NCI-H1694 treated with DMSO at 0.1 percent for 48 hours (cell line): ENCODE results near the gene TAF4.
"Not testable (repeated sequence)": the region's sequence is repeated elsewhere in the genome, so short reads cannot be mapped to it uniquely, and the experiment has no call there.

Experiments used
- DNase-seq: peaks from one replicate; lab custom pipeline; 2025; lab: John Stamatoyannopoulos, UW

The TAF4 gene

DNA sequence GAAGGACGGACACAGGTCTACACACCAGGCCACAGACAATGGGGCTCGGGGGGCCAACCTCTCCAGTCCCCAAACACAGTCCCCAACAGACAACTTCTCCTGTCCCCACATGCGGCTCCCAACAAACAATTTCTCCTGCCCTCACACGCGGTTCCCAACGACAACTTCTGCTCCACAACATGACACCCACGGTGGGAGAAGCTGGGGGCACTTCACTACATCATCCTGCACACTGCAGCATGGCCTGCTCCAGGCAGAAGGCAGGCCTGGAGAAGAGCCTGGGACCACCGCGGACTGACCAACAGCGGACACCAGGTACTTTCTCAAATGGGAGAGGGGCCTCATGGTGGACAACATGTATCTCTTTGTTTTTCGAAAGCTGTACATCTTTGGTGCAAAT, 6.7 kb downstream of the TAF4 start:
- no peak for DNase-seq

DNA sequence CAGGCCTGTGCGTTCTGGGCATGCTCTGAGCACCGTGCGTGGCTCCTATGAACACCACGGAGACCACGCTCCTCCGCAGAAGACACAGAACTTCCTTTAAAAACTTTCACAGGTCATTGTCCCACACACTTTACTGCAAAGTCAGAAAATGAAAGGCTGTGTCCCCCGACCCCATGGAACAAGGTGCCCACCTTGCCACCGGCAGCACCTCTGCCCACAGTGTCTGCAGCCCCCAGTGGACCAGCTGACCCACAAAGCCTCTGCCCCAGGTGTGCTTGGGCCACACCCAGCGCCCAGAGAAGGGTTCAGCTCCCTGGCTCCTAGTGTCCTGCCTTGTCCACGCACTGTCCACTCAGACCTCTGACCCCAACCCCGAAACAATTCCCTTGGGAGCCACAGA, 8.7 kb downstream of the TAF4 start:
- no peak for DNase-seq

DNA sequence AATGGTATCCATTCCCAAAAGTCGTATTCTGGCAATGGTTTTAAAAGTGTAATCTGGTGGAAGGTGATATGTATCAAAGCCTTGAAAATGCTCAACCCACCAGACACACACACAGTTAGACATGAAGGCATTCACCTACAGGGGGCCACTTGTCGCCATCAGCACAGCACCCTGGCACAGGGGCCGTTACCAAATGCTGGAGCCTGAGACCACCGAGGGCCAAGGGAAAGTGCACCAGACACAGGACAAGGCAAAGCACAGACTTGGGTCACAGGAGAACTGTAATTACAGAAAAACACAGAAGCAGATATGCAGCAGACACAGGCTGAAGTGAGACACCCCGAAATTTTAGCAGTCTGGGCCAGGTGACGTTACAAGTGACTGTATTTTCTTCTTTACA, 9.3 kb downstream of the TAF4 start:
- DNase-seq = no peak

GRCh38 chr20:62055862-62056115, 9.9 kb downstream of the TAF4 start:
- DNase-seq = not testable (repeated sequence)

GRCh38 chr20:62055106-62055861, 10.4 kb downstream of the TAF4 start:
- no peak for DNase-seq

GRCh38 chr20:62054451-62054953, 11.2 kb downstream of the TAF4 start:
- DNase-seq = no peak

GRCh38 chr20:62053465-62054196, 12.1 kb downstream of the TAF4 start:
- DNase-seq = no peak

- no peak for DNase-seq
Measured at GRCh38 chr20:62052842-62053464, 12.7 kb downstream of the TAF4 start.

DNA sequence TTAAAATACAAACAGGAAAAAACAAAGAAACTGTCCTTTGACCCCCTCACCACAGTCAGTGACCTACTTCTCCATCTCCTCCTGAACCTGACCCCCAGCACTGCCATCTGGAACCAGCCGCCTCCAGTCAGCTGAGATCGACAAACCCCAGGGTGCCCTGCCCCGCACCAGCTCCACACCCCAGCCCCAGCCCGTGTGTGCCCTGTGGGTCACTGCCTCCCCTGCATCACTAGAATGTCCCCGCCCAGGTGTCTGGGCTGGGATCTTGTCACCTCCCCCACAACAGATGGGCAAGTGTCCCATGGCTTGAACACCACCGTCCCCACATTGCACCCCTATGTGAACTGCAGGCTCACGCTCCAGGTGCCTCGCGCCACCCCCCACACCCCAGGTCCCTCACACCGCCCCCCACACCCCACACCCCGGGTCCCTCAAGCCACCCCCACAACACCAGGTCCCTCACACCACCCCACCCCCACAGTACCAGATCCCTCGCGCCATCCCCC, 13.3 kb downstream of the TAF4 start:
- no peak for DNase-seq

- no peak for DNase-seq
Measured at GRCh38 chr20:62051546-62052255, 14.0 kb downstream of the TAF4 start.

DNA sequence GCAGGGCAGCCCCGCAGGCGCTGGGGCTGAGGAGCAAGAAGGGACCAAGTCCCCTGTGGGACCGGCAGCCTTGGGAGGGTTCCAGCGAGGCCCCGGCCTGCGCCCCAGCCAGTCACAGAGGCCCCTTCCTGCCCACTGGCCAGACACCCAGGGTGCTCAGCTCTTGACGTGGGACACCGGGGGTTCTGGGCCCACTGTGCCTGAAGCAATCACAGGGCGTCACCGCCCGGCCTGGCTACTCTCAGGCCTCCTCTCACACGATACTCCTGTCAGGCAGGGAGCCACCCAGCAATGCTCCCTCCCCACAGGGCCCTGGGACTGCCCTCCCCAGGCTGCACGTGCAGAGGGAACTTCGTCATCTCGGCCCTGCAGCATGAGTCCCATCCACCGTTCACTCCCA, 14.5 kb downstream of the TAF4 start:
- DNase-seq = no peak

DNA sequence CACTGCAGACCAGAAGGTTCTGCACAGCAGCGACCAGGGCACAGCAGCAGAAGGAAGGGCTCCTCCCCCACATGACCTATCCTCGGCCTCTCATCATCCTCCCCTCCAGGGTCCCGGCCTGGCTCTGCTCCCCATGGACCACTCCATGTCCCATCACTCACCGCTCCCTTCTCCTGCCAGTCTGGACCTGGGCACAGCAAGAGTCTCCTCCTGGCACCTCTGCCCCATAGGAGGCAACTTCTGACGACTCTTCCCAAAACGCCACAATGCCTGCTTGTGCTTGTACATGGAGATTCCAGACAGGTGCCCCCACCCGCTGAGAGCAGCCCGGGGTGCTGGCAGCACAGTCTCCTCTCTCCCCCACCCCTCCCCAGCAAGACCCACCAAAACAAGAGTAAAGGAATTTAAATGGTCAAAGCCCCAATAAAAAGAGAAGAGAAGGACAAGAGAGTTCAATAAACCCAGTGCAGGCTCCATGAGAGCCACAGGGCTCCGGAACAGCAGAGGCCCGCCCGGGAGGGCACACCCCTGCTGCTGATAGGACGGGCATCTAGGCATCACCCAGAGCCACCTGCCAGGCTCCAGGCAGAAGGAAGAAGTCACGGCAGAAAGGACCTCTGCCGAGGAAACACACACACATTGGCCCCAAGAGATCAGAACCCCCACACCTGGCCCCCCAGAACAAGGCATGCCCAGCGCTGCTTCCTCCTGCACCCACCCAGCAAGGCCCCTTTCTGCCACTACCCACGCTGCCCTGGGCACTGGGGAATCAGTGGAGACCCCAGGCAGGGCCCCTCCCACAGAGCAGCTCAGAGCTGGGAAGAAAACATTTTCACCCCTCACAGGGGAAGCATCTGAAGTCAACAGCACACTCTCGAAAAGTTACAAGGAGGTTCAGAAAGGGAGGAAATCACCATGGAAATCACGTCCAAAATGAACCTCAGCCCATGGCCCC, 15.2 kb downstream of the TAF4 start:
- no peak for DNase-seq

GRCh38 chr20:62049342-62050165, 16.1 kb downstream of the TAF4 start:
- DNase-seq = no peak

DNA sequence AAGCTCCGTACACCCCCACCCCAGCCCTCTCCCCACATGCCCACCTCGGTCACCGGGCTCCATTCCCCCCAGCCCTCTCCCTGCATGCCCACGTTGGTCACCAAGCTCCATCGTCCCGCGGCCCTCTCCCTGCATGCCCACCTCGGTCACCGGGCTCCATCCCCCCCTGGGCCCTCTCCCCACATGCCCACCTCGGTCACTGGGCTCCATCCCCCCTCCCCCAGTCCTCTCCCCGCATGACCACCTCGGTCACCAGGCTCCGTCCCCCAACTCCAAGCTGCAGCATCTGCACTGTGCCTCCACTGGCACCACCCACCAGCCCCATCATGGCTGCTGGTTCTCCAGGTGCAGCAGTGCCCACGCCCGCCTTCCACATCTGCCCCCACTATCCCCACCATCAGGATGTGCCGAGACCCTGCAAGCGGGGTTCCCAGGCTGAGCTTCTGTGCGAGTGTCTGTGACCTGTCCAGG, 16.8 kb downstream of the TAF4 start:
- DNase-seq = no peak

- DNase-seq = no peak
Measured at GRCh38 chr20:62048346-62048761, 17.3 kb downstream of the TAF4 start.

DNA sequence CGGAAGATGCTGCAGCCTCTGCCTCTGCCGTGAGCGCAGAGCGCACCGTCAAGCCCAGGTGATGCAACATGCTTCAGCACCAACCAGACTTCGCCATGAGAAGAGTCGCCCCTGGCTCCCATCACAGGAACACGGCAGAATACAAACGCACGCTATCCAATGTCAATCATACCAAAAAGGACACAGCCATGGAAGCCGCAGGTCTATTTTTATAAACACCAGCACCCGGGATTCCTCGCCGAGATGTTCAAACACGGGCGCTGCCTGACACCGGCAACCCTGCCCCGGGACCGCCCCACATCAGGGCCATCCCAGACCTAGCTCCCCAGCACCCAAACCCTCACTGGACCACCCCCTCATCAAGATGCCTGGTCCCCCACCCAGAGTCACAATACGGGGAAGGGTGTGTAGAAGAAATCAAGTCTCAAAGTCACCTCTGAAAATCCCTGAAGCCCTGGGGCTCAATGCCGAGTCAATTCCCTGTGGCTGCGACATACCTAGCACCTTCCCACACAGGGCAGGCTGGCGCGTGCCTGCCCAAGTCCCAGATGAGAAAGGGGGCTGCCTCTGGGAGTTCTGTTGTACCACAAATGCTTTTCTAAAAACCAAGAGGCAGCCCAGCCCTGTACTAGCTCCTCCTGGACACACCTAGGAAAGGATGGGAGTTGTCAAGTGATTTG, 17.9 kb downstream of the TAF4 start:
- DNase-seq = no peak

GRCh38 chr20:62046431-62046830, 19.2 kb downstream of the TAF4 start:
- DNase-seq = no peak

DNA sequence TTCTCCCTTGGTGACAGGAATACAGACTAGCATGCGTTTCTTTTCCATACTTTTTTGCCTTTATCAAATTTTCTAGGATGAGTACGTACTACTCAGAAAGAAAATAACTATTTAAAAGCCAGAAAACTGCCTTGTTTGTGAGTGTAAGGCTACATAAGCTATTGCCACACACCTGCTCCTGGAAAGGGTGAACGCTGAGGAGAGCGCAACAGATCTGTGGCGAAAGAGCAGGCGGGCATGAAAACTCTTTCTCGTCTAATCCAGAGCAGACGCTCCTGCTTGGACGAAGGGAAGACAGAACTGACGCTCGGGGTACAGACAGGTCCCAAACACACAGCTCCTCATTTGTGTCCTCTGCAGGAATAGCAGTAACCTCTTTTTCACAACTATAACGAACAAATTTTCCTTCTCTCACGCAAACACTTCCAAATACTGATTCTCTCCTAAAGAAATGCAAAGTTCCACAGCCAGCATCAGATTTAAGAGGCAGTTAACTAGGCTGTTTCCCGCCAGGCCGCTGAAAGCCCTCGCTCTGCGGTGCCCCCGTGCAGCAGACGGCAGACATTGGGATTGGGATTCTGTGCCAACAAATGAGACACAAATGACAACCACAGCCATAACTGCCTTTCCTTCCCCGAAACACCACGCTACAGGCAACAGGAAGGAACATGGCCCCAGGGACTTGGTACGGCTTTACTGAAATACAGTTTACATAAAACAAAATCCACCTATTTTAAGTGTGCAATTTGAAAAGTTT, 20.0 kb downstream of the TAF4 start:
- no peak for DNase-seq

GRCh38 chr20:62045118-62045517, 20.6 kb downstream of the TAF4 start:
- no peak for DNase-seq
